ENCODE data around the gene NFKBIZ. TPM values are rescaled to one million over a fixed set of nuclear protein-coding genes. Genes with fewer than 3 reads are reported as not detected.
A peak's percentile ranks its signal among the peaks of the same experiment; 100 is the strongest.

The NFKBIZ gene
- total and polyA plus RNA-seq, 4 donors: 4.8 to 78.8 (median 23.7) TPM

- no peak overlapping the region for H3K9ac ChIP-seq (ENCODE audit: low read depth in 1 of 2, low read length in 2 of 2)
- no peak overlapping the region for H3K4me3 ChIP-seq (ENCODE audit: low read depth in 1 of 3, low read length in 3 of 3)
- peak overlapping the region; percentile 14 to 32 for H3K27ac ChIP-seq (ENCODE audit: low read depth in 1 of 2, low read length in 2 of 2)
- WGBS: 92% methylated on average over 2 of the region's 2 CpGs
- no peak for DNase-seq (ENCODE audit: low spot score)
- TF ChIP-seq RAD21 (IDR thresholded peaks at IDR 0.05) (no peak), YY1 (IDR thresholded peaks at IDR 0.05) (no peak)
- H3K36me3 ChIP-seq (ENCODE audit: control insufficient read depth in 4 of 4, insufficient read depth in 3 of 4, low read depth in 1 of 4, low read length in 3 of 4): no peaks in the 10 kb centered on the region
- no peaks in the 10 kb centered on the region for H3K27me3 ChIP-seq (ENCODE audit: control insufficient read depth in 4 of 4, insufficient read depth in 4 of 4, low read length in 3 of 4)
- no peaks in the 10 kb centered on the region for H3K9me3 ChIP-seq (ENCODE audit: control insufficient read depth in 4 of 4, low read length in 3 of 4)
- H3K4me1 ChIP-seq (ENCODE audit: control insufficient read depth in 4 of 4, insufficient read depth in 4 of 4, low read length in 3 of 4): peaks cover 4 to 25% (median 19%) of the 10 kb centered on the region in 4 donors
Observed at GRCh38 chr3:101867996-101868395, 18.7 kb downstream of the NFKBIZ start.

GRCh38 chr3:101868534-101869464, 19.5 kb downstream of the NFKBIZ start:
- Histone ChIP-seq H3K36me3 (ENCODE audit: control insufficient read depth in 4 of 4, insufficient read depth in 3 of 4, low read depth in 1 of 4, low read length in 3 of 4) (no peaks in the 10 kb centered on the region), H3K27me3 (ENCODE audit: control insufficient read depth in 4 of 4, insufficient read depth in 4 of 4, low read length in 3 of 4) (no peaks in the 10 kb centered on the region), H3K4me3 (ENCODE audit: low read depth in 1 of 3, low read length in 3 of 3) (peak overlapping the region in 1 of 3 donors; percentile 26), H3K9ac (ENCODE audit: low read depth in 1 of 2, low read length in 2 of 2) (no peak overlapping the region), H3K9me3 (ENCODE audit: control insufficient read depth in 4 of 4, low read length in 3 of 4) (no peaks in the 10 kb centered on the region), H3K27ac (ENCODE audit: low read depth in 1 of 2, low read length in 2 of 2) (peak overlapping the region; percentile 14 to 71), H3K4me1 (ENCODE audit: control insufficient read depth in 4 of 4, insufficient read depth in 4 of 4, low read length in 3 of 4) (peaks cover 4 to 24% (median 19%) of the 10 kb centered on the region in 4 donors)
- WGBS: 74% methylated on average over 12 of the region's 12 CpGs
- no peak for TF ChIP-seq RAD21 (IDR thresholded peaks at IDR 0.05)
- peak; percentile 17 to 73 for TF ChIP-seq JUND (IDR thresholded peaks at IDR 0.05)
- peak; percentile 37 for TF ChIP-seq YY1 (IDR thresholded peaks at IDR 0.05)
- peak in 1 of 2 donors; percentile 69 for TF ChIP-seq RXRA (IDR thresholded peaks at IDR 0.05)
- peak; percentile 81 for TF ChIP-seq FOXA2 (IDR thresholded peaks at IDR 0.05)
- peak; percentile 34 for TF ChIP-seq SP1 (IDR thresholded peaks at IDR 0.05)
- no peak for TF ChIP-seq HNF4G (IDR thresholded peaks at IDR 0.05)
- TF ChIP-seq ZBTB33 (IDR thresholded peaks at IDR 0.05): peak; percentile 37
- peak; percentile 49 to 53 for TF ChIP-seq HNF4A (conservative IDR thresholded peaks at IDR 0.05)
- no peak for TF ChIP-seq CTCF (IDR thresholded peaks at IDR 0.05; ENCODE audit: low read depth, low read length, missing input control)
- DNase-seq (ENCODE audit: low spot score): no peak

GRCh38 chr3:101870138-101870537, 20.8 kb downstream of the NFKBIZ start:
- WGBS: 97% methylated on average over 5 of the region's 5 CpGs
- Histone ChIP-seq H3K9ac (ENCODE audit: low read depth in 1 of 2, low read length in 2 of 2) (no peak overlapping the region), H3K27me3 (ENCODE audit: control insufficient read depth in 4 of 4, insufficient read depth in 4 of 4, low read length in 3 of 4) (no peaks in the 10 kb centered on the region), H3K27ac (ENCODE audit: low read depth in 1 of 2, low read length in 2 of 2) (no peak overlapping the region), H3K4me3 (ENCODE audit: low read depth in 1 of 3, low read length in 3 of 3) (no peak overlapping the region), H3K9me3 (ENCODE audit: control insufficient read depth in 4 of 4, low read length in 3 of 4) (peaks cover 0 to 1% (median 0%) of the 10 kb centered on the region in 4 donors), H3K36me3 (ENCODE audit: control insufficient read depth in 4 of 4, insufficient read depth in 3 of 4, low read depth in 1 of 4, low read length in 3 of 4) (no peaks in the 10 kb centered on the region), H3K4me1 (ENCODE audit: control insufficient read depth in 4 of 4, insufficient read depth in 4 of 4, low read length in 3 of 4) (peaks cover 4 to 19% (median 19%) of the 10 kb centered on the region in 4 donors)
- DNase-seq (ENCODE audit: low spot score): no peak
- TF ChIP-seq EGR1 (IDR thresholded peaks at IDR 0.05; ENCODE audit: low read depth in 2 of 2) (no peak), HNF4G (IDR thresholded peaks at IDR 0.05) (no peak), REST (IDR thresholded peaks at IDR 0.05) (no peak), ATF3 (IDR thresholded peaks at IDR 0.05) (no peak), CTCF (IDR thresholded peaks at IDR 0.05; ENCODE audit: low read depth, low read length, missing input control) (no peak), JUND (IDR thresholded peaks at IDR 0.05) (no peak), SP1 (IDR thresholded peaks at IDR 0.05) (no peak), GABPA (IDR thresholded peaks at IDR 0.05 in 1 of 2, conservative IDR thresholded peaks at IDR 0.05 in 1 of 2) (no peak), MAX (IDR thresholded peaks at IDR 0.05) (no peak), RAD21 (IDR thresholded peaks at IDR 0.05) (no peak)

All from liver (tissue), 9 donors.